HepG2 (cell line): ENCODE data around the gene CHAF1A. TPM values are rescaled to one million over a fixed set of nuclear protein-coding genes. Genes with fewer than 3 reads are reported as not detected.
A peak's percentile ranks its signal among the peaks of the same experiment; 100 is the strongest.

ENCODE experiments used
- BCL3 ChIP-seq: sonication (generic); formaldehyde crosslinking; IDR thresholded peaks from 2 replicates; pipeline ENCODE4 v1.5.1; 2020; ENCODE audit warnings: mild to moderate bottlenecking, missing genetic modification reagents, moderate library complexity
- BHLHE40 ChIP-seq: IDR thresholded peaks from 2 replicates; pipeline ENCODE4 v1.6.1; 2011; ENCODE audit warnings: low read length, improper control_type of control experiment
- CEBPB ChIP-seq: IDR thresholded peaks from 2 replicates; pipeline ENCODE4 v1.6.1; 2011; ENCODE audit warnings: low read depth, low read length, improper control_type of control experiment, borderline replicate concordance
- CHCHD3 ChIP-seq: sonication (generic); formaldehyde crosslinking; IDR thresholded peaks from 2 replicates; pipeline ENCODE4 v1.8.0; 2022; ENCODE audit warnings: mild to moderate bottlenecking, missing genetic modification reagents, moderate library complexity
- HDAC2 ChIP-seq: sonication (generic); formaldehyde crosslinking; IDR thresholded peaks from 2 replicates; pipeline ENCODE4 v1.4.0; 2020; ENCODE audit warnings: missing genetic modification reagents
- POLR2AphosphoS2 ChIP-seq: IDR thresholded peaks from 2 replicates; pipeline ENCODE4 v1.6.1; 2011; ENCODE audit warnings: low read depth, low read length, improper control_type of control experiment
- REPIN1 ChIP-seq: sonication (generic); formaldehyde crosslinking; IDR thresholded peaks from 2 replicates; pipeline ENCODE4 v1.8.0; 2022; ENCODE audit warnings: missing genetic modification reagents, low read depth, mild to moderate bottlenecking, borderline replicate concordance
- SIN3A ChIP-seq: IDR thresholded peaks from 2 replicates; pipeline ENCODE4 v1.6.1; 2011; ENCODE audit warnings: low read depth, mild to moderate bottlenecking, control low read depth, low read length, borderline replicate concordance
- U2AF2 ChIP-seq: fragments of 200-400 bp; formaldehyde crosslinking; IDR thresholded peaks from 2 replicates; pipeline ENCODE4 v1.6.1; 2017; ENCODE audit warnings: low read depth, mild to moderate bottlenecking, low read length
- ZBTB34 ChIP-seq: sonication (generic); formaldehyde crosslinking; IDR thresholded peaks from 2 replicates; pipeline ENCODE4 v1.8.0; 2022; ENCODE audit warnings: mild to moderate bottlenecking, missing genetic modification reagents
- ZBTB46 ChIP-seq: sonication (generic); formaldehyde crosslinking; IDR thresholded peaks from 2 replicates; pipeline ENCODE4 v1.4.0; 2020; ENCODE audit warnings: mild to moderate bottlenecking, missing genetic modification reagents, borderline replicate concordance
- ZNF235 ChIP-seq: sonication (generic); formaldehyde crosslinking; IDR thresholded peaks from 2 replicates; pipeline ENCODE4 v1.8.1; 2023; ENCODE audit warnings: mild to moderate bottlenecking, missing genetic modification reagents, borderline replicate concordance
- ZNF382 ChIP-seq: sonication (generic); formaldehyde crosslinking; IDR thresholded peaks from 2 replicates; pipeline ENCODE4 v1.5.0; 2020; ENCODE audit warnings: missing genetic modification reagents, mild to moderate bottlenecking, borderline replicate concordance
- ZNF432 ChIP-seq: sonication (generic); formaldehyde crosslinking; IDR thresholded peaks from 2 replicates; pipeline ENCODE4 v1.5.0; 2020; ENCODE audit warnings: missing genetic modification reagents, mild to moderate bottlenecking, borderline replicate concordance
- polyA plus RNA-seq, 8 experiments: library from polyadenylated mRNA; depleted of rRNA in 3 of 8; stranded (reverse) in 7 of 8; unstranded in 1 of 8; fragments of >200 nt; fragmentation: Illumina TruSeq in 4 of 8; extraction: Trizol in 4 of 8; gene quantifications; 2 replicates each; pipeline versions ENCODE4 v1.2.1 to v1.2.3, GENCODE V29; 2011 to 2016; ENCODE audit warnings: low read depth in 4 of 8, missing spikeins in 1 of 8, mixed read lengths in 1 of 8; ENCODE audit not compliant: insufficient read depth in 1 of 8
- total RNA-seq, 5 experiments: library from RNA; depleted of rRNA; stranded (reverse); fragments of >200 nt; fragmentation: Illumina TruSeq; extraction: Trizol; gene quantifications; 2 replicates each; pipeline ENCODE4 v1.2.3, GENCODE V29; 2016; ENCODE audit warnings: low read depth in 1 of 5
- TF ChIP-seq, protein P1 (sequence below): sonication (generic); formaldehyde crosslinking; IDR thresholded peaks from 2 replicates; pipeline ENCODE4 v1.8.0; 2022; ENCODE audit warnings: low read depth, missing genetic modification reagents
- TF ChIP-seq, protein P2 (sequence below): sonication (generic); formaldehyde crosslinking; IDR thresholded peaks from 2 replicates; pipeline ENCODE4 v1.4.0; 2020; ENCODE audit warnings: missing genetic modification reagents

Gene CHAF1A
- total and polyA plus RNA-seq, 2 of the 13 experiments (the other 11 are each of a cell fraction or from before 2014, with no cell fraction given), result 11.0 to 34.8 TPM

DNA sequence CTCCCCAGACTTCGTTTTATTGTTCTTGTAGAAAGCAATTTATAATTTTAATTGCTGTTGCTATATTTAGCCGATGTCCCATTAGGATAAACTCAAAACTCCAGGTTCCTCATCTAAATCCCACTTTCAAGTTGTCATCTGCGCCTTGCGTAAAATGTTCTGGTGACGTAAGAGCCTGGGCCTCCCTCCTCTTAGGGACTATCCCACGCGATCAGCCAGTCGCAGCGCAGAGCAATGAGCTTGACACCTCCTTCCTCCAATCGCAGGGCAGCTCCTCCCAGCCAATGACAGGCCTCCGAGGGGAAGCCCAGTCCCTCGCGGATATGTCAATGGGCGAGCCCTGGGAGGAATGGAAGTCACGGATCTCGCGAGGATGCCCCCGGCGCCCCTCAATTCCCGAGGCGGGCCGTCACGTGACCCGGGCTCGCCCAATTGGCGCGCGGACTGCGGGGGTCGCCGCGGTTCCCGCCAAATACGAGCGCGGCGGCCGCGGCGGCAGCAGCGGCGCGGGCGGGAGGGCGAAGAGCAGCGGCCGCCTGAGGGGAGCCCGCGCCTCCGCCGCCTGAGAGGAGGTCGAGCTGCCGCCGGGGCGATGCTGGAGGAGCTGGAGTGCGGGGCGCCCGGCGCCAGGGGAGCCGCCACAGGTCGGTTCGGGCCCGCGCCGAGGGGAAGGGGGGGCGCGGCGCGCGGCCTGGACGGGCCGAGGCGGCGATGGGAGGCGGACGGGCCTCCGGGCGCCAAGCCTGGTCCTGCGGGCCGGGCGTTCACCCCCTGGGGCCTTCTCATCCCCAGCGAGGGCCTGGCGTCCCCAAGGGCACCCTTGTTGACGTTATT, at the start of gene CHAF1A (continued):
- TF ChIP-seq SIN3A, result peak; percentile 88; the same call in 1 of the 2 replicates
- TF ChIP-seq CHCHD3 (CRISPR knock-in tag), result 0 out of 2 replicates have a peak, but pooled peaks have one; percentile 30
- peak; percentile 93 for TF ChIP-seq CEBPB
- TF ChIP-seq ZNF432 (CRISPR knock-in tag), result no peak
- TF ChIP-seq, protein P1, sequence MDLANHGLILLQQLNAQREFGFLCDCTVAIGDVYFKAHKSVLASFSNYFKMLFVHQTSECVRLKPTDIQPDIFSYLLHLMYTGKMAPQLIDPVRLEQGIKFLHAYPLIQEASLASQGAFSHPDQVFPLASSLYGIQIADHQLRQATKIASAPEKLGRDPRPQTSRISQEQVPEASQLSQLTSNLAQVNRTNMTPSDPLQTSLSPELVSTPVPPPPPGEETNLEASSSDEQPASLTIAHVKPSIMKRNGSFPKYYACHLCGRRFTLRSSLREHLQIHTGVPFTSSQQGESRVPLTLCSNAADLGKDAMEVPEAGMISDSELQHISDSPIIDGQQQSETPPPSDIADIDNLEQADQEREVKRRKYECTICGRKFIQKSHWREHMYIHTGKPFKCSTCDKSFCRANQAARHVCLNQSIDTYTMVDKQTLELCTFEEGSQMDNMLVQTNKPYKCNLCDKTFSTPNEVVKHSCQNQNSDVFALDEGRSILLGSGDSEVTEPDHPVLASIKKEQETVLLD, result no peak
- TF ChIP-seq BCL3 (CRISPR knock-in tag), result peak; percentile 6; the same call in 1 of the 2 replicates
- TF ChIP-seq REPIN1 (CRISPR knock-in tag), result peak; percentile 31; the same call in 1 of the 2 replicates
- no peak for TF ChIP-seq ZBTB46 (CRISPR knock-in tag)
- TF ChIP-seq U2AF2, result no peak
- 0 out of 2 replicates have a peak, but pooled peaks have one; percentile 24 for TF ChIP-seq ZNF235 (CRISPR knock-in tag)
- TF ChIP-seq ZNF382 (CRISPR knock-in tag), result no peak
- TF ChIP-seq ZBTB34 (CRISPR knock-in tag), result no peak
- peak; percentile 14; the same call in 1 of the 2 replicates for TF ChIP-seq HDAC2
- TF ChIP-seq POLR2AphosphoS2, result no peak
- TF ChIP-seq, protein P2, sequence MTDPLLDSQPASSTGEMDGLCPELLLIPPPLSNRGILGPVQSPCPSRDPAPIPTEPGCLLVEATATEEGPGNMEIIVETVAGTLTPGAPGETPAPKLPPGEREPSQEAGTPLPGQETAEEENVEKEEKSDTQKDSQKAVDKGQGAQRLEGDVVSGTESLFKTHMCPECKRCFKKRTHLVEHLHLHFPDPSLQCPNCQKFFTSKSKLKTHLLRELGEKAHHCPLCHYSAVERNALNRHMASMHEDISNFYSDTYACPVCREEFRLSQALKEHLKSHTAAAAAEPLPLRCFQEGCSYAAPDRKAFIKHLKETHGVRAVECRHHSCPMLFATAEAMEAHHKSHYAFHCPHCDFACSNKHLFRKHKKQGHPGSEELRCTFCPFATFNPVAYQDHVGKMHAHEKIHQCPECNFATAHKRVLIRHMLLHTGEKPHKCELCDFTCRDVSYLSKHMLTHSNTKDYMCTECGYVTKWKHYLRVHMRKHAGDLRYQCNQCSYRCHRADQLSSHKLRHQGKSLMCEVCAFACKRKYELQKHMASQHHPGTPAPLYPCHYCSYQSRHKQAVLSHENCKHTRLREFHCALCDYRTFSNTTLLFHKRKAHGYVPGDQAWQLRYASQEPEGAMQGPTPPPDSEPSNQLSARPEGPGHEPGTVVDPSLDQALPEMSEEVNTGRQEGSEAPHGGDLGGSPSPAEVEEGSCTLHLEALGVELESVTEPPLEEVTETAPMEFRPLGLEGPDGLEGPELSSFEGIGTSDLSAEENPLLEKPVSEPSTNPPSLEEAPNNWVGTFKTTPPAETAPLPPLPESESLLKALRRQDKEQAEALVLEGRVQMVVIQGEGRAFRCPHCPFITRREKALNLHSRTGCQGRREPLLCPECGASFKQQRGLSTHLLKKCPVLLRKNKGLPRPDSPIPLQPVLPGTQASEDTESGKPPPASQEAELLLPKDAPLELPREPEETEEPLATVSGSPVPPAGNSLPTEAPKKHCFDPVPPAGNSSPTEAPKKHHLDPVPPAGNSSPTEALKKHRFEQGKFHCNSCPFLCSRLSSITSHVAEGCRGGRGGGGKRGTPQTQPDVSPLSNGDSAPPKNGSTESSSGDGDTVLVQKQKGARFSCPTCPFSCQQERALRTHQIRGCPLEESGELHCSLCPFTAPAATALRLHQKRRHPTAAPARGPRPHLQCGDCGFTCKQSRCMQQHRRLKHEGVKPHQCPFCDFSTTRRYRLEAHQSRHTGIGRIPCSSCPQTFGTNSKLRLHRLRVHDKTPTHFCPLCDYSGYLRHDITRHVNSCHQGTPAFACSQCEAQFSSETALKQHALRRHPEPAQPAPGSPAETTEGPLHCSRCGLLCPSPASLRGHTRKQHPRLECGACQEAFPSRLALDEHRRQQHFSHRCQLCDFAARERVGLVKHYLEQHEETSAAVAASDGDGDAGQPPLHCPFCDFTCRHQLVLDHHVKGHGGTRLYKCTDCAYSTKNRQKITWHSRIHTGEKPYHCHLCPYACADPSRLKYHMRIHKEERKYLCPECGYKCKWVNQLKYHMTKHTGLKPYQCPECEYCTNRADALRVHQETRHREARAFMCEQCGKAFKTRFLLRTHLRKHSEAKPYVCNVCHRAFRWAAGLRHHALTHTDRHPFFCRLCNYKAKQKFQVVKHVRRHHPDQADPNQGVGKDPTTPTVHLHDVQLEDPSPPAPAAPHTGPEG (CRISPR knock-in tag), result peak; percentile 98
- TF ChIP-seq BHLHE40, result peak; percentile 77
